HUES48 (cell line): Measurements from ENCODE around the gene SYCN.

Experiments
- H3K27ac ChIP-seq: one replicate; pipeline ENCODE4 v1.7.0; 2013; ENCODE audit warnings: low read depth, low read length, inconsistent platforms
- H3K27me3 ChIP-seq: 2 replicates; pipeline ENCODE4 v1.6.1; 2013; ENCODE audit warnings: mild to moderate bottlenecking, low read length; ENCODE audit not compliant: control insufficient read depth, insufficient read depth
- H3K36me3 ChIP-seq: 2 replicates; pipeline ENCODE4 v1.6.1; 2013; ENCODE audit warnings: low read length; ENCODE audit not compliant: control insufficient read depth, insufficient read depth
- H3K4me1 ChIP-seq: 2 replicates; pipeline ENCODE4 v1.6.1; 2013; ENCODE audit warnings: mild to moderate bottlenecking, low read length; ENCODE audit not compliant: control insufficient read depth, insufficient read depth
- H3K4me3 ChIP-seq: 2 replicates; pipeline ENCODE4 v1.5.1; 2013; ENCODE audit warnings: mild to moderate bottlenecking, low read depth, low read length
- H3K9ac ChIP-seq: 2 replicates; pipeline ENCODE4 v1.6.1; 2013; ENCODE audit warnings: mild to moderate bottlenecking, low read depth, low read length, moderate library complexity
- H3K9me3 ChIP-seq: 2 replicates; pipeline ENCODE4 v1.6.1; 2013; ENCODE audit warnings: low read length; ENCODE audit not compliant: control insufficient read depth, insufficient read depth

SYCN gene

DNA sequence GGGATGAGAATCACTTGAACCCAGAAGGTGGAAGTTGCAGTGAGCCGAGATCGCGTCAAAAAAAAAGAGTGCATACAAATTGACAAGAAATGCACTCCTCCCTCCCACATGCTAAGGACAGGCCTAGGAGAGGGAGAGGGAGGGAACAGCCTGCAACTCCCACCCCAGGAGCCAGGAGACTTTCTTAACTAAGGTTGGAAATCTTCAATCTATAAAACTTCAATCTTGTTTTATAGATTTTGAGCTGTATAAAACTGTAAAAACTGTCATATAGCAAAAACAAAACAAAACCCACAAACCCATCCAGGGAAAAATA, 1.3 kb upstream of the SYCN start:
- Histone ChIP-seq H3K4me3 (no peak overlapping the region), H3K27me3 (peaks cover 26% of the 10 kb centered on the region), H3K9ac (no peak overlapping the region), H3K36me3 (no peaks in the 10 kb centered on the region), H3K27ac (no peak overlapping the region), H3K9me3 (no peaks in the 10 kb centered on the region), H3K4me1 (no peaks in the 10 kb centered on the region)

DNA sequence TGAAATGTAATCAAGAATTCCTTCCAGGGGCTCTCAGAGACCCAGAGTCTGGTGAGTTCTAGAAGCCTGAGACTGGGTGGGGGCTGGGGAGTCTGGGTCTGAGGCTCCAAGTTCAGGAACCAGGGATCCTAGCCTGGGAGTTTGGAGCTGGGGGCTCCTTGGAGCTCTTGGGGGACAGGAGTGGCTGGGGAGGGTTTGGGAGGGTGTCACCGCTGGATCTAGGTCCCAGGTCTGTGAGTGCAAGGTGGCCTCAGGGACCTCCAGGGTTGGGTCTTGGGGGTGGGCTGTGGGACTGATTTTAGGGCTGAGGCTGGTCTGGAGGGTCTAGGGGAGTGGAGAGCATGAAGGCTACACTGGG, 1.1 kb downstream of the SYCN start:
- Histone ChIP-seq H3K27me3 (peaks cover 36% of the 10 kb centered on the region), H3K27ac (no peak overlapping the region), H3K9ac (no peak overlapping the region), H3K36me3 (no peaks in the 10 kb centered on the region), H3K4me3 (no peak overlapping the region), H3K9me3 (no peaks in the 10 kb centered on the region), H3K4me1 (no peaks in the 10 kb centered on the region)

DNA sequence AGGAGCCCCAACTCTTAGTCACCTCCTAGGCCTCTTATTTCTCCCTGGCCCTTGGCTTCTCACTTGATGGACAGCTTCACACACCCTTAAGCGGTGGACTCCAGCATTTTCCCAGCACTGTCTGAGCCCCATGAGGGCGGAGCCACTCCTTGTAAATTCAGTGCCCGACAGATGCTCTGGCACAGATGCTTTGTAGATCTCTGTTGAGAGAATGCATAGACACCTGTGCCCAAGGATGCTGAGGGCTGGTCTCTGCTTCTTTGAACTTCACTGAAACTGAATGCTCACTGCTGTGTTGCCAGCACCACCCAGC, 3.3 kb downstream of the SYCN start:
- Histone ChIP-seq H3K27ac (no peak overlapping the region), H3K4me3 (no peak overlapping the region), H3K9me3 (no peaks in the 10 kb centered on the region), H3K9ac (no peak overlapping the region), H3K36me3 (no peaks in the 10 kb centered on the region), H3K27me3 (peaks cover 56% of the 10 kb centered on the region), H3K4me1 (peaks cover 8% of the 10 kb centered on the region; the same call in 1 of the 2 replicates)

DNA sequence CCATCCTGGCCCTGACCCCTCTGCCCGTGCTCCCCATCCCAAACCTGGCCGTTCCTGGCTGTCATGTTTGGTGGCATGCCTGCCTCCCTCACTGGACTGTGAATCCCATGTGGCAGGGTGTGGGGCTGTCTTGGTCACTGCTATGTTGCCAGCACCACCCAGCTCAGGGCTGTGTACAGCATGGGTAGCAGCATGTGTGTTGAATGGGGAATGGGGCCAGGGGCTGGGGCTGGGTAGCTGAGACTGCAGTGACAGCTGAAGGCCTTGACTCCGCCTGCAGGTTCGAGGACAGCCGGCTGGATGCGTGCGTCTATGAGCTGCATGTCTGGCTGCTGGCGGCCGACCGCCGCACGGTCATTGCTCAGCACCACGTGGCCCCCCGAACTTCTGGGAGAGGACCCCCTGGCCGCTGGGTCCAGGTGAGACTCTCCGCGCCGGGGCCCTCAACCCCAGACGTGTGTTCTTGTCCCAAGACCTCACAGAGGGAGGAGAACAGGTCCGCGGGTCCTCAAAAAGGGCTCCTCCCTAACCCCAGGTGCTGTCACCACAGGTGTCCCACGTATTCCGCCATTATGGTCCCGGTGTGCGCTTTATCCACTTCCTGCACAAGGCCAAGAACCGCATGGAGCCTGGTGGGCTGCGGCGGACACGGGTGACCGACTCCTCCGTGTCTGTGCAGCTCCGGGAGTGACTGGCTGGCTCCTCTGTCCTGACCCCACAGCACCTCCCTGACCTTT, 3.8 kb downstream of the SYCN start:
- H3K27ac ChIP-seq, result no peak overlapping the region
- peaks cover 56% of the 10 kb centered on the region for H3K27me3 ChIP-seq

GRCh38 chr19:39199025-39199424, 5.0 kb downstream of the SYCN start:
- no peak overlapping the region for H3K9ac ChIP-seq
- H3K27ac ChIP-seq, result no peak overlapping the region
- H3K4me3 ChIP-seq, result no peak overlapping the region
- H3K9me3 ChIP-seq, result no peaks in the 10 kb centered on the region
- H3K36me3 ChIP-seq, result no peaks in the 10 kb centered on the region
- H3K4me1 ChIP-seq, result peaks cover 8% of the 10 kb centered on the region; the same call in 1 of the 2 replicates
- H3K27me3 ChIP-seq, result peaks cover 45% of the 10 kb centered on the region

More for the DNA sequence above, 3.8 kb downstream of the SYCN start:
- H3K36me3 ChIP-seq, result no peaks in the 10 kb centered on the region
- H3K4me3 ChIP-seq, result no peak overlapping the region
- H3K4me1 ChIP-seq, result peaks cover 8% of the 10 kb centered on the region; the same call in 1 of the 2 replicates
- no peak overlapping the region for H3K9ac ChIP-seq
- no peaks in the 10 kb centered on the region for H3K9me3 ChIP-seq

DNA sequence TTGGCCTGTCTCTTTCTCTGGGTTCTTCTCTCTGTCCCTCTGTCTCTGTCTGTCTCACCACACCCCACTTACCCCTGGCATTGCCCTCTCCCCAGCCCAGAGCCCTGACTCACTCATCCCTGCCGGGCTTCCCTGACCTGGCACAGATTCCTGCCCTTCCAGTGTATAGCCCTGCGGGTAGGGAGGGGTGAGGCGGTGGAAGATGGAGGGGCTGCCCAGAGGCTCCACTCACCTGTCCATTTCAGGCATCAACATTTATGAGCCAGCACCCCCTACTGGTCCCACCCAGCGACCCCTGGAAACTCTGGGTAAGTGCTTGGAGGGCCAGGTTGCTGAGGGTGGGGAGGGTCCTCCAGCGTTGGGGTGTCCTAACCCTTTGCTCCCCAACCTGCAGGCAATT, 6.3 kb downstream of the SYCN start:
- Histone ChIP-seq H3K9ac (no peak overlapping the region), H3K4me3 (no peak overlapping the region), H3K27me3 (peaks cover 33% of the 10 kb centered on the region), H3K36me3 (no peaks in the 10 kb centered on the region), H3K9me3 (no peaks in the 10 kb centered on the region), H3K4me1 (peaks cover 8% of the 10 kb centered on the region; the same call in 1 of the 2 replicates), H3K27ac (no peak overlapping the region)

GRCh38 chr19:39196860-39197562, 7.1 kb downstream of the SYCN start, which contains the start of gene NCCRP1:
Gene NCCRP1, plus strand, starts transcription at chr19:39196964. Its CDS starts 19 bp downstream, at chr19:39196983.
- no peaks in the 10 kb centered on the region for H3K36me3 ChIP-seq
- peaks cover 30% of the 10 kb centered on the region for H3K27me3 ChIP-seq
- no peak within 1 kb of the TSS for H3K9ac ChIP-seq
- no peak within 1 kb of the TSS for H3K27ac ChIP-seq
- peak within 1 kb of the TSS; percentile 60 for H3K4me3 ChIP-seq
- H3K4me1 ChIP-seq, result peaks cover 8% of the 10 kb centered on the region; the same call in 1 of the 2 replicates
- no peaks in the 10 kb centered on the region for H3K9me3 ChIP-seq

- Histone ChIP-seq H3K9ac (no peak overlapping the region), H3K27ac (no peak overlapping the region), H3K9me3 (no peaks in the 10 kb centered on the region), H3K27me3 (peaks cover 30% of the 10 kb centered on the region), H3K4me3 (peak overlapping the region; percentile 60; the same call in 1 of the 2 replicates), H3K36me3 (no peaks in the 10 kb centered on the region), H3K4me1 (peaks cover 8% of the 10 kb centered on the region; the same call in 1 of the 2 replicates)
Measured at GRCh38 chr19:39196320-39196719, 7.7 kb downstream of the SYCN start.

GRCh38 chr19:39195755-39196154, 8.3 kb downstream of the SYCN start:
- Histone ChIP-seq H3K9ac (no peak overlapping the region), H3K9me3 (no peaks in the 10 kb centered on the region), H3K27me3 (peaks cover 30% of the 10 kb centered on the region), H3K4me3 (no peak overlapping the region), H3K4me1 (peaks cover 8% of the 10 kb centered on the region; the same call in 1 of the 2 replicates), H3K36me3 (no peaks in the 10 kb centered on the region), H3K27ac (no peak overlapping the region)

GRCh38 chr19:39194832-39195542, 9.1 kb downstream of the SYCN start:
- Histone ChIP-seq H3K36me3 (no peaks in the 10 kb centered on the region), H3K27me3 (peaks cover 30% of the 10 kb centered on the region), H3K9me3 (no peaks in the 10 kb centered on the region), H3K4me1 (peaks cover 8% of the 10 kb centered on the region; the same call in 1 of the 2 replicates), H3K4me3 (no peak overlapping the region), H3K9ac (no peak overlapping the region), H3K27ac (no peak overlapping the region)

GRCh38 chr19:39193803-39194202, 10.3 kb downstream of the SYCN start:
- Histone ChIP-seq H3K4me1 (peaks cover 8% of the 10 kb centered on the region; the same call in 1 of the 2 replicates), H3K9ac (no peak overlapping the region)

More at GRCh38 chr19:39193803-39194202, 10.3 kb downstream of the SYCN start:
- H3K9me3 ChIP-seq, result no peaks in the 10 kb centered on the region
- no peak overlapping the region for H3K27ac ChIP-seq
- H3K4me3 ChIP-seq, result no peak overlapping the region
- H3K27me3 ChIP-seq, result peaks cover 28% of the 10 kb centered on the region
- no peaks in the 10 kb centered on the region for H3K36me3 ChIP-seq
